Endodermal cell (in vitro differentiated cells): ENCODE data around the gene HABP2. TPM values are rescaled to one million over a fixed set of nuclear protein-coding genes. Genes with fewer than 3 reads are reported as not detected.

Experiments used
- DNase-seq: peaks from one replicate; pipeline ENCODE4 v3.0.0-alpha.2; 2017
- H3K27ac ChIP-seq: 2 replicates; pipeline ENCODE4 v1.5.1; 2013; ENCODE audit warnings: mild to moderate bottlenecking, low read depth, low read length, moderate library complexity
- H3K27me3 ChIP-seq: 2 replicates; pipeline ENCODE4 v1.6.1; 2013; ENCODE audit warnings: mild to moderate bottlenecking, low read length, moderate library complexity; ENCODE audit not compliant: insufficient read depth, control insufficient read depth, poor library complexity, severe bottlenecking
- H3K36me3 ChIP-seq: 2 replicates; pipeline ENCODE4 v1.7.0; 2013; ENCODE audit warnings: mild to moderate bottlenecking, low read length, moderate library complexity; ENCODE audit not compliant: control insufficient read depth, insufficient read depth
- H3K4me1 ChIP-seq: one replicate; pipeline ENCODE4 v1.7.0; 2013; ENCODE audit warnings: low read length; ENCODE audit not compliant: control insufficient read depth, insufficient read depth
- H3K4me3 ChIP-seq: 2 replicates; pipeline ENCODE4 v1.5.1; 2013; ENCODE audit warnings: mild to moderate bottlenecking, low read length, moderate library complexity
- H3K9ac ChIP-seq: 2 replicates; pipeline ENCODE4 v1.6.1; 2013; ENCODE audit warnings: mild to moderate bottlenecking, low read length, moderate library complexity; ENCODE audit not compliant: poor library complexity, severe bottlenecking; ENCODE audit errors: extremely low read depth
- H3K9me3 ChIP-seq: 2 replicates; pipeline ENCODE4 v1.6.1; 2013; ENCODE audit warnings: mild to moderate bottlenecking, low read length, moderate library complexity; ENCODE audit not compliant: control insufficient read depth
- H3K27ac Mint-ChIP-seq: 2 replicates; pipeline ENCODE4 v1.8.0; 2020; ENCODE audit warnings: mixed read lengths
- H3K27me3 Mint-ChIP-seq: 2 replicates; pipeline ENCODE4 v1.8.0; 2021; ENCODE audit warnings: mild to moderate bottlenecking, mixed read lengths; ENCODE audit not compliant: insufficient read depth
- H3K36me3 Mint-ChIP-seq: 2 replicates; pipeline ENCODE4 v1.8.0; 2020; ENCODE audit warnings: low read depth, mixed read lengths
- H3K4me1 Mint-ChIP-seq: 2 replicates; pipeline ENCODE4 v1.8.0; 2020; ENCODE audit warnings: mixed read lengths
- H3K4me3 Mint-ChIP-seq: 2 replicates; pipeline ENCODE4 v1.8.0; 2020; ENCODE audit warnings: mild to moderate bottlenecking, moderate library complexity, mixed read lengths
- H3K9me3 Mint-ChIP-seq: 2 replicates; pipeline ENCODE4 v1.8.0; 2020; ENCODE audit warnings: mild to moderate bottlenecking, mixed read lengths
- WGBS, 2 experiments: methylation state at CpG; one replicate each; pipeline versions ENCODE4 v1.1.5 to v1.1.7; 2013; ENCODE audit warnings: missing lambda C conversion rate in 2 of 2, mixed read lengths in 1 of 2; ENCODE audit not compliant: insufficient coverage in 1 of 2, insufficient read length in 1 of 2; 5-methylcytosine and 5-hydroxymethylcytosine counted together
- total RNA-seq, 2 donors: library from RNA; stranded (reverse); fragmentation: NEBNext Ultra II Directional in 1 of 2; extraction: Animal tissue kit (Norgen Biotek cat#: 25700) in 1 of 2; gene quantifications; 2 replicates in 1 of 2; 3 replicates in 1 of 2; pipeline ENCODE4 v1.2.1, GENCODE V29; 2021
- TF ChIP-seq, protein P1 (sequence below): fragments of 200-600 bp; sonication (generic); conservative IDR thresholded peaks from 2 replicates; pipeline ENCODE4 v1.5.0; 2021; ENCODE audit warnings: antibody characterized with exemption, mild to moderate bottlenecking

HABP2 gene
- total RNA-seq, 2 donors from 2014 or later = 0.71 to 1.6 TPM

DNA sequence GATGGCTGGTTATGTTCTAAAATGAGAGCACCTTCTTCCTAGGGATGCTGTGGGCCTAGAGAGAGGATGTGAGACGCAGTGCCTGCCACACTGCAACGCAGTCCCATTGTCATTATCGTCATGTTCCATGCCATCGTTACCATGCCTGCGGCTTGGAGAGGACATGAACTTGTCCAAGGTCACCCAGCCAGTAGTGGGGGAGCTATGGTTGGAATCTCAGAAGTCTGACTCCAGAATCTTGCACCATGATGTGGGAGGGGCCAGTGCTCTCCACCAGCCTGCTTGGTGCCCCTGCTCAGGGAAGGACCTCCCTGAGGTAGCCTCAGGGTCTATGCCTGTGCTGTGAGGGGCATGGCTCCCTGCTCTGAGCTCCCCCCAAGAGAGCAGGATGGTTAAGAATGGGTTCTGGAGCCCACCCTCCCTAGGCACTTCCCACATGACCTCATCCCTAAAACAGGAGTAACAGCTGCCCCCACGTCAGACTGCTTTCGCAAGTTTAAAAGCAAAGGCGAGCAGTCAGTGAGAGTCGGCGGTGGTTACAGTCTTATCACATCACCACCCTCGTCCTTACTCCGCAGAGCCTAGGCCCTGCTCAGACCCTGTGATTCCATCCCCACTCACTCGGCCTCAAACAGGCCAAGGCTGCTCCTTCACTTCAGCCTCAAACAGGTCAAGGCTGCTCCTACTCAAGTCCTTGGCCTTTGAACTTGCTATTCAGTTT lies 50.4 kb downstream of the HABP2 start:
- H3K4me1 ChIP-seq = peaks cover under 1% of the 10 kb centered on the region
- Mint-ChIP-seq H3K36me3 (no peaks in the 10 kb centered on the region), H3K4me3 (no peak overlapping the region), H3K27ac (no peak overlapping the region), H3K4me1 (peaks cover 16% of the 10 kb centered on the region), H3K27me3 (peaks cover 2% of the 10 kb centered on the region), H3K9me3 (no peaks in the 10 kb centered on the region)
- no peak overlapping the region for H3K27ac ChIP-seq
- H3K36me3 ChIP-seq = no peaks in the 10 kb centered on the region
- 93 to 95% methylated on average over 11 to 13 of the region's 13 CpGs for WGBS, 2 experiments
- no peak overlapping the region for H3K4me3 ChIP-seq
- TF ChIP-seq, protein P1, sequence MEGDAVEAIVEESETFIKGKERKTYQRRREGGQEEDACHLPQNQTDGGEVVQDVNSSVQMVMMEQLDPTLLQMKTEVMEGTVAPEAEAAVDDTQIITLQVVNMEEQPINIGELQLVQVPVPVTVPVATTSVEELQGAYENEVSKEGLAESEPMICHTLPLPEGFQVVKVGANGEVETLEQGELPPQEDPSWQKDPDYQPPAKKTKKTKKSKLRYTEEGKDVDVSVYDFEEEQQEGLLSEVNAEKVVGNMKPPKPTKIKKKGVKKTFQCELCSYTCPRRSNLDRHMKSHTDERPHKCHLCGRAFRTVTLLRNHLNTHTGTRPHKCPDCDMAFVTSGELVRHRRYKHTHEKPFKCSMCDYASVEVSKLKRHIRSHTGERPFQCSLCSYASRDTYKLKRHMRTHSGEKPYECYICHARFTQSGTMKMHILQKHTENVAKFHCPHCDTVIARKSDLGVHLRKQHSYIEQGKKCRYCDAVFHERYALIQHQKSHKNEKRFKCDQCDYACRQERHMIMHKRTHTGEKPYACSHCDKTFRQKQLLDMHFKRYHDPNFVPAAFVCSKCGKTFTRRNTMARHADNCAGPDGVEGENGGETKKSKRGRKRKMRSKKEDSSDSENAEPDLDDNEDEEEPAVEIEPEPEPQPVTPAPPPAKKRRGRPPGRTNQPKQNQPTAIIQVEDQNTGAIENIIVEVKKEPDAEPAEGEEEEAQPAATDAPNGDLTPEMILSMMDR = no peak
- no peak for DNase-seq
- no peak overlapping the region for H3K9ac ChIP-seq
- no peaks in the 10 kb centered on the region for H3K9me3 ChIP-seq
- H3K27me3 ChIP-seq = peaks cover 7% of the 10 kb centered on the region

DNA sequence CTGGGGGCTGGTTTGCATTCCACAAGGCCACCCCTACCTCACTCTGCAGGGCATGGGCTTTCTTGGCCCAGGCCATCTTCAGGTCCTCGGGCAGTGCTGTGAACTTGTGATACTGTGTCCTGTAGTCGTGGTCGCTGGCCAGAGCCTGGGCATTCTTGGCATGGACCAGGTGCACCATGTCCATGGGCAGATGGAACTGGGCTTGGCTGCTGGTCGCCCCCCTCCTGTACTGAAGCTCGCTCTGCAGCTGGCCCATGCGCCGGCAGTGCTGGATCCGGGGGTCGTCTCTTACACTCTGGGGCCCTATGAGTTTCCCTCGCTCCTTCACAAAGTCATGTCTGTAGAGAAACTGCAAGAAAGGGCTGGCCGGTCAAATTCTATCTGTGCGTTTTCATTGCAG lies 51.7 kb downstream of the HABP2 start:
- H3K4me3 Mint-ChIP-seq = no peak overlapping the region
- Histone ChIP-seq H3K4me3 (no peak overlapping the region), H3K9me3 (no peaks in the 10 kb centered on the region), H3K9ac (no peak overlapping the region), H3K27ac (no peak overlapping the region), H3K4me1 (peaks cover 5% of the 10 kb centered on the region), H3K36me3 (no peaks in the 10 kb centered on the region), H3K27me3 (no peaks in the 10 kb centered on the region)
- H3K27me3 Mint-ChIP-seq = no peaks in the 10 kb centered on the region
- H3K27ac Mint-ChIP-seq = no peak overlapping the region
- DNase-seq = no peak
- WGBS, 2 experiments = 94 to 97% methylated on average over 7 to 12 of the region's 12 CpGs
- TF ChIP-seq, protein P1 = no peak
- H3K4me1 Mint-ChIP-seq = peaks cover 25% of the 10 kb centered on the region
- no peaks in the 10 kb centered on the region for H3K36me3 Mint-ChIP-seq
- no peaks in the 10 kb centered on the region for H3K9me3 Mint-ChIP-seq

DNA sequence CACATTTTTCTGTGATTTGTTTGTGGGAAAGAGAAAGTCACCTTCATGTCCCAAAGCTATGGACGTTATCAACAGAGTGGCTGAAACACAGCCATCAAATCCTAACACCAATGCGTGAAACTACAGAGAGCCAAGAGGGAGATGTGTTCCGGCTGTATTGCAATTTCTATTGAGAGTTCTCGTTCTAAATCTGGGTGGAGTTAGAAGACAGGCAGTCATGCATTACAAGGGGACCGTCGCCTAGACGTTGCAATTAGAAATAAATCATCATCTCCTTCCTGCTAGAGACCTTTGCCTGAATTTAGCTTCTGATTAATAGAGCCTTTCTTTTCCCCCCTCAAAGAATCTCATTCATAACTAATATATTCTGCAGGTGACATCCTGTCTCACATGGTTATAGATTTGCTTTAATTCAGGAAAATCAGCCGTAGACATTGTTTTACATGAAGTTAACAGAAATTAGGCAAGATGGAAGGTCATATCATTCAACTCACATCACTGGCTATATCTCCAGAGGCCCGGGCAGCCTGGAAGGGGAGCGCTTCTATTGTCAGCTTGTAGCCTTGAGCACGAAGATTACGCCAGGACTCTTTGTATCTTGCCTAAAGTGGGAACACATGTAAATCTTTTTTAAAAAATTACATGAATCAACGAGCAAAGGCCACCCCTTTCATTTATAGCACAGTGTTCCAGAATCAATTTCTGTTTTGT lies 52.6 kb downstream of the HABP2 start:
- WGBS, 2 experiments = 91 to 93% methylated on average over 12 to 13 of the region's 13 CpGs
- H3K27me3 ChIP-seq = no peaks in the 10 kb centered on the region
- no peak for DNase-seq
- Mint-ChIP-seq H3K27ac (no peak overlapping the region), H3K36me3 (no peaks in the 10 kb centered on the region), H3K9me3 (no peaks in the 10 kb centered on the region), H3K27me3 (no peaks in the 10 kb centered on the region), H3K4me1 (peaks cover 29% of the 10 kb centered on the region), H3K4me3 (no peak overlapping the region)
- TF ChIP-seq, protein P1 = no peak
- no peak overlapping the region for H3K4me3 ChIP-seq
- H3K36me3 ChIP-seq = no peaks in the 10 kb centered on the region
- H3K27ac ChIP-seq = no peak overlapping the region
- H3K4me1 ChIP-seq = peaks cover 5% of the 10 kb centered on the region
- no peaks in the 10 kb centered on the region for H3K9me3 ChIP-seq
- no peak overlapping the region for H3K9ac ChIP-seq
